PC-9 (cell line): ENCODE measurements around the gene FOXA1. TPM values are rescaled to one million over a fixed set of nuclear protein-coding genes. Genes with fewer than 3 reads are reported as not detected.

Experiments
- Bru-seq: library from RNA; stranded (reverse); fragments of 400-500 nt; gene quantifications from one replicate; lab custom pipeline; 2021; lab: Mats Ljungman, UMichigan
- BruChase-seq, 2 experiments: library from RNA; stranded (reverse); fragments of 400-500 nt; gene quantifications; one replicate each; lab custom pipeline; 2021; lab: Mats Ljungman, UMichigan
- BruUV-seq: library from RNA; stranded (reverse); fragments of 400-500 nt; replicated peaks from 2 replicates; lab custom pipeline; 2021; lab: Mats Ljungman, UMichigan
- CTCF ChIA-PET: fragments of 300-600 bp; sonication (Branson Sonifier 250); formaldehyde crosslinking; loops from one replicate; lab custom pipeline; 2022; ENCODE audit warnings: antibody characterized with exemption; lab: Charles Lee
- POLR2A ChIA-PET: fragments of 300-600 bp; sonication (Branson Sonifier 250); formaldehyde crosslinking; loops from one replicate; lab custom pipeline; 2022; ENCODE audit warnings: antibody characterized with exemption; ENCODE audit not compliant: unreplicated experiment; lab: Charles Lee
- DNase-seq, 2 experiments: peaks; one replicate each; pipeline versions ENCODE4 v3.0.0 to v3.0.0-alpha.2; 2015 to 2022; ENCODE audit warnings: mixed read lengths in 1 of 2
- H2AFZ ChIP-seq: fragments of 200-600 bp; sonication (generic); 2 replicates; pipeline ENCODE4 v1.8.1; 2017; ENCODE audit warnings: antibody characterized with exemption
- H3F3A ChIP-seq: fragments of 200-600 bp; sonication (generic); 2 replicates; pipeline ENCODE4 v1.8.1; 2017; ENCODE audit warnings: antibody characterized with exemption, mild to moderate bottlenecking, low read depth; ENCODE audit not compliant: insufficient read depth
- H3K27ac ChIP-seq: fragments of 200-600 bp; sonication (generic); 2 replicates; pipeline ENCODE4 v1.6.1; 2016; ENCODE audit warnings: mixed run types
- H3K27me3 ChIP-seq: fragments of 200-600 bp; sonication (generic); 2 replicates; pipeline ENCODE4 v1.6.1; 2016; ENCODE audit warnings: low read depth, mixed run types; ENCODE audit not compliant: insufficient read depth
- H3K36me3 ChIP-seq: fragments of 200-600 bp; sonication (generic); 2 replicates; pipeline ENCODE4 v1.6.1; 2016; ENCODE audit warnings: low read depth, mixed run types
- H3K4me1 ChIP-seq: fragments of 200-600 bp; sonication (generic); replicated peaks from 2 replicates; pipeline ENCODE4 v1.6.1; 2016; ENCODE audit warnings: mixed run types; ENCODE audit not compliant: insufficient read depth
- H3K4me2 ChIP-seq: fragments of 200-600 bp; sonication (generic); 2 replicates; pipeline ENCODE4 v1.6.1; 2017; ENCODE audit warnings: mixed run types
- H3K4me3 ChIP-seq: fragments of 200-600 bp; sonication (generic); 2 replicates; pipeline ENCODE4 v1.6.1; 2016; ENCODE audit warnings: mixed run types
- H3K79me2 ChIP-seq: fragments of 200-600 bp; sonication (generic); 2 replicates; pipeline ENCODE4 v1.6.1; 2017; ENCODE audit warnings: low read depth, mixed run types
- H3K9me2 ChIP-seq: fragments of 200-600 bp; sonication (generic); 2 replicates; pipeline ENCODE4 v1.8.1; 2017; ENCODE audit warnings: mild to moderate bottlenecking; ENCODE audit not compliant: insufficient read depth
- H3K9me3 ChIP-seq: fragments of 200-600 bp; sonication (generic); 2 replicates; pipeline ENCODE4 v1.8.1; 2016; ENCODE audit warnings: low read depth; ENCODE audit not compliant: insufficient read depth
- H4K20me1 ChIP-seq: fragments of 200-600 bp; sonication (generic); 2 replicates; pipeline ENCODE4 v1.8.1; 2017; ENCODE audit not compliant: insufficient read depth
- EZH2 ChIP-seq: fragments of 200-600 bp; sonication (generic); IDR thresholded peaks from 2 replicates; pipeline ENCODE4 v1.8.0; 2017; ENCODE audit warnings: antibody characterized with exemption, low read depth
- intact Hi-C: fragments of 100-400 bp; cut with micrococcal nuclease; formaldehyde crosslinking; loops from one replicate; pipeline ENCODE4 v1.10.0; 2022; ENCODE audit not compliant: unreplicated experiment
- long read RNA-seq: library from polyadenylated mRNA; stranded (forward); transcript quantifications from one replicate; pipeline ENCODE4 v2.0.0, GENCODE V29; 2022
- total RNA-seq: library from RNA; stranded (reverse); gene quantifications from 2 replicates; pipeline ENCODE4 v1.2.3, GENCODE V29; 2021
- TF ChIP-seq, protein P1 (sequence below): fragments of 200-600 bp; sonication (generic); conservative IDR thresholded peaks from 2 replicates; pipeline ENCODE4 v1.6.1; 2017; ENCODE audit warnings: mixed run types, antibody characterized with exemption, mild to moderate bottlenecking, moderate library complexity

FOXA1 gene
- total RNA-seq (35.4 and 42.6 TPM in 2 replicates), Bru-seq, nascent RNA (percentile 93 among the genes with signal in this experiment), BruChase-seq, experiment 1, labeled RNA remaining after a 2-hour chase (percentile 97 among the genes with signal in this experiment), BruChase-seq, experiment 2, labeled RNA remaining after a 6-hour chase (percentile 90 among the genes with signal in this experiment)
- long read RNA-seq, transcript FOXA1-201 (2 exons, 2,862 nt), result major isoform, 30 of 46 reads
- long read RNA-seq, partial matches to known transcripts, result 0 of 46 reads
- long read RNA-seq, other reads (novel, unspliced or antisense), result 15 of 46 reads

DNA sequence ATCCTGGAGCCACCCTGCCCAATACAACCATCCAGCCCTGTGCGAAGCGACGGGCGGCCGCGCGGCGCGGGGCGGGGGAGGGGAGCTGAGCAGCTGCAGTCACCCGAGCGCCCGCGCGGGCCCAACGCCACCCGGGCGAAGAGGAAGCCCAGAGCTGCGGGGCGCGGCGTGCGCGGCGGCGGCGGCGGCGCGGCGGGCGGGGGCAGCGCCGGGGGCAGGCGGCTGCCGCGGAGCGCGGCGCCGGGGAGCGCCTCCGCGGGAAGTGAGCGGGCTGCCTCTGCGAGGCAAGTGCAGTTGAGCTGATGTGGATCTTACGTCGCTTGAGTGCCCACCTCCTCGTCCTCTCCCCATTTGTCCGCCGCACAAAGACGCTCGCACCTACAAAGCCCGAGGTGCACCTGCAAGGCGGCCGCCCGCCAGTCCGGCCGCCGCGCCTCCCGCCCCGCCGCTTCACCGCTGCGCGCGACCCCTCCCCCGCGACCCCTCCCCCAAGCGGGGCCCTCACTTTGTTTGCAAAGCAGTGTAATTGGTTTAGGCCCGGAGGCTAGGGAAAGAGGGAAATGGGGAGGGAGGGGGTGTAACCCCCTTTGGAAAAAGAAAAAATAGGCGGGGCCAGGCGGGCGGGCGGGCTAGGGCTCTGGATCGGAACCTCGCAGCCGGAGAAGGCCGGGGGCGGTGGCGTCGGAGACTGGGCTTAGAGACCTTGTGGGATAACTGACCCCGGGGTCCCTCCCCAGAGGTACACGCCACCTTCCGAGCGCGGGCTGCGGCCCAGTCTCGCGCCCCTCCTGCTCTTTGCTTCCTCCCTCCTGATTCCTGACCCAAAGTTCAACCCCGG is at the start of gene FOXA1, which contains the start of gene TTC6:
Gene FOXA1, minus strand, starts transcription at position 279 of the 838 bp plus-strand sequence. Its CDS starts 277 bp downstream, at position 2.
Gene TTC6, plus strand, starts transcription at position 659 of the 838 bp plus-strand sequence. CDS start 26,436 bp downstream, outside the sequence.
- intact Hi-C loops, result loop anchor here (1.0 to 10.0 kb wide), 5 partner anchors 102 to 620 kb away; no protein-coding TSS in a partner anchor
- TF ChIP-seq EZH2, result no peak
- H3K36me3 ChIP-seq, result peaks cover 12% of the 10 kb centered on the region; the same call in 1 of the 2 replicates
- H3K9me2 ChIP-seq, result no peaks in the 10 kb centered on the region
- peak; percentile 61 to 62 for DNase-seq
- H3K79me2 ChIP-seq, result peaks cover 85% of the 10 kb centered on the region
- peak within 1 kb of the TSS; percentile 99 for H3K27ac ChIP-seq
- H3K4me1 ChIP-seq, result peaks cover 2% of the 10 kb centered on the region
- H3K4me3 ChIP-seq, result peak within 1 kb of the TSS; percentile 94
- H3K27me3 ChIP-seq, result no peaks in the 10 kb centered on the region
- POLR2A ChIA-PET, result interaction anchor here (0.6 to 0.9 kb wide), 2 partner anchors 23 to 905 kb away, joined by 4 to 8 read pairs; no protein-coding TSS in a partner anchor
- H3F3A ChIP-seq, result peaks cover 29% of the 10 kb centered on the region
- no peaks in the 10 kb centered on the region for H3K9me3 ChIP-seq
- H3K4me2 ChIP-seq, result peak within 1 kb of the TSS; percentile 96
- CTCF ChIA-PET, result interaction anchor here (0.6 kb wide), 1 partner anchor 255 kb away, joined by 3 read pairs; no protein-coding TSS in a partner anchor
- H4K20me1 ChIP-seq, result no peaks in the 10 kb centered on the region
- peak within 1 kb of the TSS; percentile 75 for H2AFZ ChIP-seq
- BruUV-seq, result no TSS peak

GRCh38 chr14:37643701-37644100 is 48.7 kb upstream of the FOXA1 start:
- no peaks in the 10 kb centered on the region for H3K9me3 ChIP-seq
- ChIA-PET POLR2A (no interaction called here), CTCF (no interaction called here)
- no peak overlapping the region for H2AFZ ChIP-seq
- no peak overlapping the region for H3K4me2 ChIP-seq
- H3K79me2 ChIP-seq, result no peaks in the 10 kb centered on the region
- TF ChIP-seq, protein P1, sequence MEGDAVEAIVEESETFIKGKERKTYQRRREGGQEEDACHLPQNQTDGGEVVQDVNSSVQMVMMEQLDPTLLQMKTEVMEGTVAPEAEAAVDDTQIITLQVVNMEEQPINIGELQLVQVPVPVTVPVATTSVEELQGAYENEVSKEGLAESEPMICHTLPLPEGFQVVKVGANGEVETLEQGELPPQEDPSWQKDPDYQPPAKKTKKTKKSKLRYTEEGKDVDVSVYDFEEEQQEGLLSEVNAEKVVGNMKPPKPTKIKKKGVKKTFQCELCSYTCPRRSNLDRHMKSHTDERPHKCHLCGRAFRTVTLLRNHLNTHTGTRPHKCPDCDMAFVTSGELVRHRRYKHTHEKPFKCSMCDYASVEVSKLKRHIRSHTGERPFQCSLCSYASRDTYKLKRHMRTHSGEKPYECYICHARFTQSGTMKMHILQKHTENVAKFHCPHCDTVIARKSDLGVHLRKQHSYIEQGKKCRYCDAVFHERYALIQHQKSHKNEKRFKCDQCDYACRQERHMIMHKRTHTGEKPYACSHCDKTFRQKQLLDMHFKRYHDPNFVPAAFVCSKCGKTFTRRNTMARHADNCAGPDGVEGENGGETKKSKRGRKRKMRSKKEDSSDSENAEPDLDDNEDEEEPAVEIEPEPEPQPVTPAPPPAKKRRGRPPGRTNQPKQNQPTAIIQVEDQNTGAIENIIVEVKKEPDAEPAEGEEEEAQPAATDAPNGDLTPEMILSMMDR, result no peak
- TF ChIP-seq EZH2, result no peak
- H4K20me1 ChIP-seq, result no peaks in the 10 kb centered on the region
- no peaks in the 10 kb centered on the region for H3K27me3 ChIP-seq
- no peak overlapping the region for H3K4me3 ChIP-seq
- BruUV-seq, result no TSS peak
- DNase-seq, result no peak
- intact Hi-C loops, result no loop called here
- no peaks in the 10 kb centered on the region for H3K4me1 ChIP-seq
- no peaks in the 10 kb centered on the region for H3F3A ChIP-seq
- H3K36me3 ChIP-seq, result no peaks in the 10 kb centered on the region
- H3K27ac ChIP-seq, result no peak overlapping the region
- no peaks in the 10 kb centered on the region; the same call in 1 of the 2 replicates for H3K9me2 ChIP-seq

GRCh38 chr14:37642125-37642524 is 47.1 kb upstream of the FOXA1 start:
- Histone ChIP-seq H3K27me3 (no peaks in the 10 kb centered on the region), H3K4me2 (no peak overlapping the region), H3K4me3 (no peak overlapping the region), H3K36me3 (no peaks in the 10 kb centered on the region), H3K27ac (no peak overlapping the region), H2AFZ (no peak overlapping the region), H3K79me2 (no peaks in the 10 kb centered on the region), H3K9me3 (no peaks in the 10 kb centered on the region), H3K4me1 (no peaks in the 10 kb centered on the region), H3F3A (no peaks in the 10 kb centered on the region), H4K20me1 (no peaks in the 10 kb centered on the region), H3K9me2 (no peaks in the 10 kb centered on the region)
- TF ChIP-seq, protein P1, result no peak
- no peak for TF ChIP-seq EZH2
- ChIA-PET POLR2A (no interaction called here), CTCF (no interaction called here)
- intact Hi-C loops, result no loop called here
- no peak for DNase-seq
- BruUV-seq, result no TSS peak
